ENCODE data around the gene C1orf122.

Gene C1orf122

DNA sequence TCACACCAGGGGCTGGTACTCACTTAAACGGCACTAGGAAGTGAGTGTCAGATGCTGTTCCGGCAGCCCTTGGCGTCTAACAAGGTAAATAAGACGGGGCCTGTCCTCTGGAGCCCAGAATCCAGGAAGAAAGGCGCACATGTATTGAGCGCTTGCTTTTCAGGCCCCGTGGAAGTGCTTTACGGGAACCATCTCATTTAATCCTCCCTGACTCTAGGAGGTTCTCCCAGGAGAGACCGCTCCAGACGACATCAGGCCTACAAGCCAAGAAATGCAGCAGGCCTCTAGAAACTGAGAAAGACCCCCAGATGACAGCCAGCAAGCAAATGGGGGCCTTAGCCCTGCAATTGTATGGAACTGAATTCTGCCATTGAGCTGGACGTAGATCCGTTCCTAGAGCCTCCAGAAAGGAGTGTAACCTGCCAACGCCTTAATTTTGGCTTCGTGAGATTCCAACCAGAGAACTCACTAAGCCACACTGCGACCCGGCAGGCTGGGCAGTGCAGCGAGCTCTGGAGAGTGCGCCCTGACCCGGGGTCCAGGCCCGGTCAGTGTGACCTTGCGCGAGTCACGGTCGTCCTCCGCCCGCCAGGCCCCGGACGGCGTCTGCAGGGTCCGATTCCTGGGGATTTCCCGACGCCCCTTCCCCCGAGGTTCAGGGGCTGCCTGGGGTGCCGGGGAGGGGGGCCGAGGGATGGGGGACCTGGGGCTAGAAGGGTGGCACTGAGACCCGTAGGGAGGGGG is 14.5 kb upstream of the C1orf122 start:
- in situ Hi-C loops (cut with HindIII; ENCODE audit: low sequenced_read_pairs): no loop called here
- DNase-seq (ENCODE audit: low read depth, low spot score): no peak
- TF ChIP-seq, protein P1, sequence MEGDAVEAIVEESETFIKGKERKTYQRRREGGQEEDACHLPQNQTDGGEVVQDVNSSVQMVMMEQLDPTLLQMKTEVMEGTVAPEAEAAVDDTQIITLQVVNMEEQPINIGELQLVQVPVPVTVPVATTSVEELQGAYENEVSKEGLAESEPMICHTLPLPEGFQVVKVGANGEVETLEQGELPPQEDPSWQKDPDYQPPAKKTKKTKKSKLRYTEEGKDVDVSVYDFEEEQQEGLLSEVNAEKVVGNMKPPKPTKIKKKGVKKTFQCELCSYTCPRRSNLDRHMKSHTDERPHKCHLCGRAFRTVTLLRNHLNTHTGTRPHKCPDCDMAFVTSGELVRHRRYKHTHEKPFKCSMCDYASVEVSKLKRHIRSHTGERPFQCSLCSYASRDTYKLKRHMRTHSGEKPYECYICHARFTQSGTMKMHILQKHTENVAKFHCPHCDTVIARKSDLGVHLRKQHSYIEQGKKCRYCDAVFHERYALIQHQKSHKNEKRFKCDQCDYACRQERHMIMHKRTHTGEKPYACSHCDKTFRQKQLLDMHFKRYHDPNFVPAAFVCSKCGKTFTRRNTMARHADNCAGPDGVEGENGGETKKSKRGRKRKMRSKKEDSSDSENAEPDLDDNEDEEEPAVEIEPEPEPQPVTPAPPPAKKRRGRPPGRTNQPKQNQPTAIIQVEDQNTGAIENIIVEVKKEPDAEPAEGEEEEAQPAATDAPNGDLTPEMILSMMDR (IDR thresholded peaks at IDR 0.05; ENCODE audit: low read depth, low read length): no peak
- H3K4me3 ChIP-seq (ENCODE audit: low read depth, low read length): no peak overlapping the region

DNA sequence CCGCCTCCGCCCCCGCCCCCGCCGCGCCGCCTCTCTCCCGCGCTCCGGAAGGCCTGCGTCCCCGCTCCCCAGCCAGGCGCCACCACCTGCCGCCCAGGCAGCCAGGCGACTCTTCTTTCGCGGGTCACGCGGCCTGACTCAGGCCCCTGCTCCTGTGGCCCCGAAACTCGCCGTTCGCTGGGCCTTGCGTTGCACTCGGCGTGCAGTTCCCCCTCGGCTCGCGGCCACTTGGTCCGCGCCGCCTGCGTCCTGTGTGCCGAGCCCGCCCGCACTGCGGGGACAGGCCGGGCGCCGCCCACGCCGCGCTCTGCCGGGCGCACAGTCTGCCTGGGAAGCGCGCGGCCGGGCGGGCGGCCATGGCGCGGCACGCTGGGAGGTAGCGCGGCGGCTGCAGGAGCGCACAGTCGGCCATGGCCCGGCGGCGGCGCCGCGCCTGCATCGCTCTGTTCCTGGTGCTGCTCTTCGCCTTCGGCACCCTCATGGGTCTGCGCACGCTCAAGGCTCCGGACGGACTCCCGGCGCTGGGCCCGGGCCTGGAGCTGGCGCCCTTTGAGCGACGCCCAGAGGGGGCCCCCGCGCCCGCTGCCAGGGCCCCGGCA is 13.7 kb upstream of the C1orf122 start, which contains the start of gene MANEAL:
TSS of gene MANEAL (plus strand) at position 75 of the 599 bp plus-strand sequence. CDS start at position 411, 336 bp downstream.
- peak within 1 kb of the TSS; percentile 31 for H3K4me3 ChIP-seq (ENCODE audit: low read depth, low read length)
- TF ChIP-seq, protein P1 (IDR thresholded peaks at IDR 0.05; ENCODE audit: low read depth, low read length): no peak
- DNase-seq (ENCODE audit: low read depth, low spot score): peak; percentile 26
- in situ Hi-C loops (cut with HindIII; ENCODE audit: low sequenced_read_pairs): no loop called here

DNA sequence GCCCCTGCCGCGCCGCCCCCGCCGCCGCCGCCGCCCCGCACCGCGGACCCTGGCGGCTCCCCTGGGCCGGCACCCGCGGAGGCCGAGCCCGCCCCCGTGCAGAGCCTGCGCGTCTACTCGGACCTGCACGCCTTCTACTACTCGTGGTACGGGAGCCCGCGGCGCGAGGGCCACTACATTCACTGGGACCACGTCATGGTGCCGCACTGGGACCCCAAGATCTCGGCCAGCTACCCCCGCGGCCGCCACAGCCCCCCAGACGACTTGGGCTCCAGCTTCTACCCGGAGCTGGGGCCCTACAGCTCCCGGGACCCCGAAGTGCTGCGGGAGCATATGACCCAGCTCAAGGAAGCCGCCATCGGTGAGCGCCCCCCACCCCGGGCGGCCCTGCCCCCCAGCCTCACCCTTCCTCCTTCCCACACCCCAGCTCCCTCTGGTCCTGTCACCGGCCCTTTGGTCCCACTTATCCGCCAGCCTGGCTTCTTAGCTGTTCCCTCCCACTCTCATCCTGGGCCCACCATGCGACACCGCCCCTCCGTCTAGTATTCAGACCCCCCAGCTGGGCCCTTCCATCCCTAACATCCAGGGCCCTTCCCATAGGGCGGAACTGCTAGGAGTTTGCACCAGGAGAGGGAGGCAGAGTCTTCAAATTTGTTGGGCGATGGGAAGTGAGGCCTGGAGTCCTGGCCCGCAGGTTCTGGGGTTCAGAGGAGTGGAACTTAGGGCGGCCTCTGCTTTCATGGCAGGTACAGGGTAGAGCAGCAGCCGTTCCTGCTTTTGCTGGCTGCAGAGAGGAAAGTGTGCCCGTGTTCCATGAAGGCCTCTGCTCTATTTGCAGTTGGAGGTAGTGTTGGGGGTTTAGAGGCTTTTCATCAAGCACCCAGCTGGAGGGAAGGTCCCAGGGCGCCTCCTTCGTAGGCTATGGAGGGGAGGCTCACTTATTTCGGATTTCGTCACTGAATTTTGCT is 12.9 kb upstream of the C1orf122 start:
- TF ChIP-seq, protein P1 (IDR thresholded peaks at IDR 0.05; ENCODE audit: low read depth, low read length): no peak
- in situ Hi-C loops (cut with HindIII; ENCODE audit: low sequenced_read_pairs): no loop called here
- no peak overlapping the region for H3K4me3 ChIP-seq (ENCODE audit: low read depth, low read length)
- DNase-seq (ENCODE audit: low read depth, low spot score): no peak

DNA sequence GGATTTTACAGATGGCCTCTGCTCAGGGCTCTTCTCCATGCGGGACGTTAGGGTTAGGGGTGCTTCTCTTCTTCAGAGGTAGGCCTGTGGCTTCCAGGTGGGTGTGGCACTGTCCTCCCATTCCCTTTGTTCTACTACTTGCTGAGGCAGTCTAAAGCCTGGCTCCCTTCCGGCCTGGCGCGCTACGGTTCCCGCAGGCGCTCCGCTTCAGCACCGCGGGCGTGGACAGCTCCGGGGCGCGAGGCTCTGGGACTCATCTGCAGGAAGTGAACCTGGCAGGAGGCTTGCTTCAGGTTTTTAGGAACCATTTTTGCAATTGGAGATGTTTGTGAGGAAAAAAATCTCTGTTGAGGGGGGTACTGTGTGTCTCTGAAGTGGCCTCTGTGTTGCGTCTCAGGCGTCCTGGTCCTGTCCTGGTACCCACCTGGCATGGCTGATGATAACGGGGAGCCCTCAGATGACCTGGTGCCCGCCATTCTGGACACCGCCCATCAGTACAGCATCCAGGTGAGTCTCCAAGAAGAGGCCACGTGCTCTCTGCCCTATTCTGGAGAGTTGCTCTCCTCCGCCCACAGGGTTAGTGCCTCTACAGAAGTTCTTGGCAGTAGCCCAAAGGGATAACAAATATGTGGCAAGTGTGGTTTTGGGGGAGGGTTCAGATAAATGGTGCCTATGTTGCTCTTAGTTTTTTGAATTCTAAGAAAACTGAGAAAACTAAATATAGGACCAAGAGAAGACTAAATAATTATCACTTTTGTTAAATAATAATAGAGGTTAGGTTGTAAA is 12.1 kb upstream of the C1orf122 start:
- in situ Hi-C loops (cut with HindIII; ENCODE audit: low sequenced_read_pairs): no loop called here
- H3K4me3 ChIP-seq (ENCODE audit: low read depth, low read length): no peak overlapping the region
- TF ChIP-seq, protein P1 (IDR thresholded peaks at IDR 0.05; ENCODE audit: low read depth, low read length): no peak
- DNase-seq (ENCODE audit: low read depth, low spot score): peak; percentile 41

DNA sequence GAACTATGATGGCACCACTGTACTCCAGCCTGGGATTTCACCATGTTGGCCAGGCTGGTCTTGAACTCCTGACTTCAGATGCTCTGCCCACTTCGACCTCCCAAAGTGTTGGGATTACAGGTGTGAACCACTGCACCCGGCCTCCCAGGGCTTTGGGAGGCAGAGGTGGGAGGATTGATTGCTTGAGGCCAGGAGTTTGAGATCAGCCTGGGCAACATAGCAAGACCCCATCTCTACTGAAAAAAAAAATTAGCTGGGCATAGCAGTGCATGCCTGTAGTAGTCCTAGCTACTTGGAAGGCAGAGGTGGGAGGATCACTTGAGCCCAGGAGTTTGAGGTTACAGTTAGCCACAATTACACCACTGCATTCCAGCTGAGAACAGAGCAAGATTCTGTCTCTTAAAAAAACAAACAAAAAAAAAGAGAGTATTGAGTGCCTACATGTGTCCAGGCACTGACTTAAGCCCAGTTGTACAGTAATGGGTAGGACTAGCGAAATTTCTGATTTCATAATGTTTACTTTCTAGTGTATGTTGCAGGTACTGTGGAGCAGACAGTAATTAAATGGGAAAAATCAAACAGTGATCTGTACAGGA is 9.7 kb upstream of the C1orf122 start:
- TF ChIP-seq, protein P1 (IDR thresholded peaks at IDR 0.05; ENCODE audit: low read depth, low read length): no peak
- in situ Hi-C loops (cut with HindIII; ENCODE audit: low sequenced_read_pairs): no loop called here
- DNase-seq (ENCODE audit: low read depth, low spot score): peak; percentile 74
- no peak overlapping the region for H3K4me3 ChIP-seq (ENCODE audit: low read depth, low read length)

Data from astrocyte of the spinal cord (primary cell).